K562 (cell line): ENCODE data around the gene SLC19A2. TPM values are rescaled to one million over a fixed set of nuclear protein-coding genes. Genes with fewer than 3 reads are reported as not detected.

Experiments
- CCNT2 ChIP-seq: IDR thresholded peaks from 2 replicates; pipeline ENCODE4 v1.6.1; 2011; ENCODE audit warnings: borderline replicate concordance, low read depth, mild to moderate bottlenecking, moderate library complexity, mixed read lengths, low read length; ENCODE audit not compliant: insufficient read length; ENCODE audit errors: extremely low read depth
- HOMEZ ChIP-seq: fragments of 250-450 bp; sonication (Bioruptor Pico); IDR thresholded peaks from 2 replicates; pipeline ENCODE4 v1.4.0; 2020; ENCODE audit warnings: mild to moderate bottlenecking, moderate library complexity
- ID3 ChIP-seq, 2 experiments: fragments of 250-450 bp in 1 of 2; fragments of 450-650 bp in 1 of 2; sonication (Bioruptor Pico) in 1 of 2; IDR thresholded peaks; 2 replicates each; pipeline versions ENCODE4 v1.6.1 to v1.8.0; 2016 to 2021; ENCODE audit warnings: mild to moderate bottlenecking in 2 of 2, moderate library complexity in 2 of 2, missing compliant biosample characterization in 1 of 2, missing genetic modification characterization in 1 of 2
- PML ChIP-seq: IDR thresholded peaks from 2 replicates; pipeline ENCODE4 v1.6.1; 2012; ENCODE audit warnings: low read length, inconsistent platforms
- REST ChIP-seq, 2 experiments: fragments of 450-650 bp; formaldehyde crosslinking in 1 of 2; IDR thresholded peaks; 2 replicates each; pipeline versions ENCODE4 v1.4.0 to v1.6.1; 2014 to 2020; ENCODE audit warnings: mild to moderate bottlenecking in 2 of 2, borderline replicate concordance in 1 of 2, low read depth in 1 of 2
- SUPT5H ChIP-seq: fragments of 450-650 bp; IDR thresholded peaks from 2 replicates; pipeline ENCODE4 v1.6.1; 2016
- TSC22D4 ChIP-seq: fragments of 450-650 bp; IDR thresholded peaks from 2 replicates; pipeline ENCODE4 v1.6.1; 2016; ENCODE audit warnings: missing genetic modification characterization, missing biosample characterization, control low read depth
- ZMIZ1 ChIP-seq, 2 experiments: fragments of 150-350 bp in 1 of 2; IDR thresholded peaks; 2 replicates each; pipeline ENCODE4 v1.6.1; 2012 to 2016; ENCODE audit warnings: low read depth in 2 of 2, low read length in 2 of 2, mild to moderate bottlenecking in 1 of 2, moderate library complexity in 1 of 2
- polyA plus RNA-seq, 8 experiments: library from polyadenylated mRNA; depleted of rRNA in 4 of 8; stranded (reverse) in 5 of 8; unstranded in 3 of 8; fragments of >200 nt; fragmentation: Nextera tagmentation in 2 of 8; fragmentation: Illumina TruSeq in 1 of 8; extraction: Ambion mirVana in 2 of 8; extraction: Trizol in 1 of 8; gene quantifications; 2 replicates each; pipeline versions ENCODE4 v1.2.1 to v1.2.3, GENCODE V29; 2011 to 2014; ENCODE audit warnings: inconsistent platforms in 1 of 8, missing spikeins in 1 of 8
- total RNA-seq, 7 experiments: library from RNA; depleted of rRNA in 6 of 7; stranded (reverse); fragments of >200 nt in 6 of 7; fragmentation: Illumina TruSeq in 2 of 7; extraction: Trizol in 2 of 7; gene quantifications; 2 replicates each; pipeline versions ENCODE4 v1.2.1 to v1.2.3, GENCODE V29; 2011 to 2021; ENCODE audit warnings: low replicate concordance in 1 of 7

SLC19A2 gene
- total and polyA plus RNA-seq, 9 of the 15 experiments (the other 6 are each of a cell fraction or from before 2014, with no cell fraction given) = 7.4 to 42.8 (median 19.2) TPM

- TF ChIP-seq REST (IDR thresholded peaks at IDR 0.05; ENCODE audit: borderline replicate concordance) (peak; percentile 63; the same call in 1 of the 2 replicates), REST (CRISPR knock-in tag; IDR thresholded peaks at IDR 0.05; ENCODE audit: low read depth) (no peak), ID3 (CRISPR knock-in tag; IDR thresholded peaks at IDR 0.05) (no peak), ID3 (tag; IDR thresholded peaks at IDR 0.05) (no peak), ZMIZ1 (IDR thresholded peaks at IDR 0.05; ENCODE audit: low read depth in 2 of 2, low read length in 2 of 2) (no peak), HOMEZ (no peak), SUPT5H (no peak), PML (no peak), CCNT2 (no peak), TSC22D4 (no peak)
Observed at GRCh38 chr1:169466259-169467230, 19.2 kb downstream of the SLC19A2 start (continued).
